ENCODE measurements around the gene ITGB3.
"Not testable (repeated sequence)": the region's sequence is repeated elsewhere in the genome, so short reads cannot be mapped to it uniquely, and the experiment has no call there.

Gene ITGB3

DNA sequence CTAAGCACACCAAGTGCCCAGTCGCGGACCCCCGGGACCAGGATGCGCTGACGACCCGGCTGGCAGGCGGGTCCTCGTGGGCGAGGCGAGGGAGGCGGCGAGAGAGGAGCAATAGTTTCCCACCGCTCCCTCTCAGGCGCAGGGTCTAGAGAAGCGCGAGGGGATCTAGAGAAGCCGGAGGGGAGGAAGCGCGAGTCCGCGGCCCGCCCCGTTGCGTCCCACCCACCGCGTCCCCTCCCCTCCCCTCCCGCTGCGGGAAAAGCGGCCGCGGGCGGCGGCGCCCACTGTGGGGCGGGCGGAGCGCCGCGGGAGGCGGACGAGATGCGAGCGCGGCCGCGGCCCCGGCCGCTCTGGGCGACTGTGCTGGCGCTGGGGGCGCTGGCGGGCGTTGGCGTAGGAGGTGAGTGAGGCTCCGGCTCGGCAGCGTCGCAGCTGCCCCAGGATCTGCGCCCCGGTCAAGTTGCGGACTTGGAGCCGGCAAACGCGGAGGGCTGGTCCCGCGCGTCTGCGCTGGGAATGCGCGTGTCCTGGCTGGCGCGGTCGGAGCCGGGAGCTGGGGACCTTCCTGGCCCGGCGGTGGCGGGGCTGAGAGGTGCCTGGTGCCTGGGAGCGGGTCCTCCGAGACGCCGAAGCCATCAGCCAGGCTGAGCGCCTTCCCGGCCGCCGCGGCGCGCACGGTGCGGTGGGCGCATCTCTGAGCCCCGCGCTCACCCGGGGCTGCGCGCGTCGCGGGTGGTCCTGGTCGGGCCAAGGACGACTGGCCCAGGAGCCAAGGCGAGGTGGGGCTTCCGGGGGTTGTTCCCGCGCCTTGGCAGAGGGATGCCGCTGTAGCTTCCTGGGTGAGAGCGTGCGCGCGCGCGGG, at the start of gene ITGB3:
TSS of gene ITGB3 (plus strand) at position 287 of the 862 bp plus-strand sequence. CDS start at position 322, 35 bp downstream.
- DNase-seq, result peak in 6 of 14 donors; percentile 13 to 44 (median 34)

DNA sequence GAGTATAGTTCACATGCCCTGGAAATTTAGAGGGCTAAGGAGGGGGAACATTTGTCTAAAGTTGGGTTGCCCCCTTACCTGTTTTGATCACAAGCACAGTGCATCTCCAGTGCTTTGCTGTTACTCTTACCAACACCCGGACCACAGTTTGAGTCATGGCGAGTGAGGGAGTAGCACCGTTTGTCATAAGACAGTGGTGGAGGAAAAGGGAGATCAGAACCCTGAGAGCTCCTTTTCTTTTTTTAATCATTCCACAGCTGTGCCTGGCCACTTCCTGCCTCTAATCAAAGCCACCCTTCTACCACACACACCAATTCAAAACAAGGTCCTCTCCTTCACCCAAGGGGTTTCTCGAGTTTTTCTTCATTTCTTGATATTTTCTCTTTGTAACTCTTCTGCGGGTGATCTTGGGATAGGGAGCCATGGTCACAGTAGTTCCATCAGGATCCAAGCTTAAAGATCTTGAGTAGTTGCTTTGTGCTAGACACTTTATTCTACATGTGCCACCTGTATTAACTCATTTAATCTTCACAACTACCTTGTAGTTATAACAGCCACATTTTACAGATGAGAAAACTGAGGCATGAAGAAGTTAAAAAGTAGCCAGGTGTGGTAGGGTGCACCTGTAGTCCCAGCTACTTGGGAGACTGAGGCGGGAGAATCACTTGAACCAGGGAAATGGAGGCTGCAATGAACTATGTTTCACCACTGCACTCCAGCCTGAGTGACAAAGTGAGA, 49.5 kb upstream of the ITGB3 start:
- DNase-seq, result no peak

GRCh38 chr17:47204722-47205418, 48.8 kb upstream of the ITGB3 start:
- peak in 9 of 14 donors; percentile 12 to 71 (median 41) for DNase-seq

GRCh38 chr17:47205419-47205963, 48.1 kb upstream of the ITGB3 start:
- peak in 4 of 14 donors; percentile 13 to 54 (median 23) for DNase-seq

DNA sequence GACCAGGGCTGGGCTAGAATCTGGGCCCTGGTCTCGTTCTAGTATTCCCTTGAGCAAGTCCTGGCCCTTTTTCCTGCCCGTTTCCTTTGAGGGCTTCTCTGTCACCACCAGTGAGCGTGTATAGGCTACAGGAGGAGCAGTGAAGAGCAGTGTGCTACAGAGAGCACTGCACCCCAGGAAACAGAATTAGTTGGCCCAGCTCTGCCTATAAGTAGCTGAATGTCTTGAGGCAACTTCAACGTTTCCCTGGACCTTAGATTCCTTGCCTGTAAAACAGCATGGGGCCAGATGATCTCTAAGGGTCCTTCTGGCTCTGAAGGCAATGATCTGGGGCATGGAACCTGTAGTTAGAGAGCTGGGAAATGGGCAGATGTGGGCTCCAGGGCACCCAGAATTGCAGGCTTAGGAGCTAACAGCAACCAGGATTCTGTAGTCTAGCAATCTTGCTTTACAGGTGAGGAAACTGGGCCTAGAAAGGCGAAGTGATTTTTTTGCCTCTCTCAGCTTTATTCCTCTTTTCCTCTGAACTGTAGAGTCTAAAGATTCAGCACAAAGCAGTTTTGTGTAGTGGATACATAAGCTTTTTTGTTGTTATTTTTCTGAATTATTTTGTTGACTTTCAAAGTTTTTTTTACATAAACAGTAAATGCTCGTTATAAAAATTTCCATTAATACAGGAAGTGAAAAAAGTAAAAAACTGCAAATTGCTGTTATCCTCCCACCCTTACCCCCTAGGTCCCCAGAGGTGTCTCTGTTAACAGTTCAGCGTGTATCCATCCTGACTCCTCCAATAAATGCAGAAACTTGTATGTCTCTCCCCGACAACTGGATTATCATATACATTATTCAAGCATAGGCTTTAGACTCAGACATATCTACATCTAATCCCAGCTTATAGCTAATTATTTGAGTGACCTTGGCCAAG, 46.2 kb upstream of the ITGB3 start:
- DNase-seq, result no peak

GRCh38 chr17:47208744-47209488, 44.7 kb upstream of the ITGB3 start, which contains the start of gene MYL4:
TSS of gene MYL4 (plus strand) at chr17:47209348. CDS start at chr17:47209423, 75 bp downstream.
- no peak for DNase-seq

DNA sequence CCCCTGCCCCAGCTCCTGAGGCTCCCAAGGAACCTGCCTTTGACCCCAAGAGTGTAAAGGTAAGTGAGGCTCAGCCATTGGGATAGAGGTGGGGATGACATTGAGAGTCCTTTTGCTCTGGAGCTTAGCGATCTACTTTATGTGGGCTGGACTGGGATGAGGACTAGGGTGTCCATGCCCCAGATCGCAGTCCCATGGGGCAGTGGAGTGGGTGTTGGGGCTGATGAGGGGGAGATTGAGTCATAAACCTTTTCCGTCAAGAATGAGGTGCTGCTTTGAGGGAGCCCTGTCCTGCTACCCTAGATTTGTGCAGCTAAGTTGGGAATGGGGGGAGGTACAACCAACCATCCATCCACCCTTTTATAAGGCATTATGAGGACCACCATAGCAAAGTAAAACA, 44.1 kb upstream of the ITGB3 start:
- DNase-seq, result no peak

DNA sequence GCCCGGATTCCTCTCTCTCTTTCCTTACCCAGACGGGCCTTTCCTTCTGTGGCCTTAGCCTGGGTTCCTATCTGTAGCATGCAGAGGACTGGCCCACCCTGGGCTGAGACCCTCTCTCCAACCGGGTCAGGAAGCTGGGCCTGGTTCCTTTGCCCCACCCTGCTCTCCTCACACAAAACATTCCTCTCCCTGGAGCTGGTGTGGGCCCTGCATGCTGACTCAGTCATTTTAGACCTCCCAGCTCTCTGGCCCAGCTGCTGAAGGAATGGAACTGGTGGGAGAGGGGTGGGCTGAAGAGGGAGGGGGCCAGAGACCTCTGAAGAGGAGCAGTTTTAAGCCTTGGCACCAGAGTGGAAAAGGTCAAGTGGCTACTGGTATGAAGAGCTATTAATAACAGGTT, 43.5 kb upstream of the ITGB3 start:
- no peak for DNase-seq

- no peak for DNase-seq
Measured at GRCh38 chr17:47210779-47211178, 42.8 kb upstream of the ITGB3 start.

GRCh38 chr17:47212458-47212857, 41.2 kb upstream of the ITGB3 start:
- no peak for DNase-seq

DNA sequence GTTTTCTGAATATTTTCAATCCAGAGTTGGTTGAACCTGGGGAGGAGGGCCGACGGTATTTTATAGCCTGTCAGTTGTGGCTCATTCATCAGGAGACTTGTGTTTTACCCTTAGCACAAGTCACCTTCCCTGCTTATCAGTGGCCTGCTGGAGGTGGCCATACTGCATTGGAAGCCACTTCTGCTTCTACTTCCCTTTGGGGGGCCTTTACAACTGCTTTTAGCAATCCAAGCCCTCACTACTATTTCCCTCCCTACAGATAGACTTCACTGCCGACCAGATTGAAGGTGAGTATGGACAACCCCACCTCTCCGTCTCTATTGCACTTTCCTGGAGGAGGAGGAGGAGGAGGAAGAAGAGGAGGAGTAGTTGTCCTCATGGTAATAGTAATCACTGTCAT, 40.1 kb upstream of the ITGB3 start:
- no peak for DNase-seq

GRCh38 chr17:47214931-47215330, 38.7 kb upstream of the ITGB3 start:
- DNase-seq, result no peak

GRCh38 chr17:47216821-47217220, 36.8 kb upstream of the ITGB3 start:
- DNase-seq, result not testable (repeated sequence)

GRCh38 chr17:47217279-47217678, 36.3 kb upstream of the ITGB3 start:
- not testable (repeated sequence) for DNase-seq

- DNase-seq, result no peak
Measured at GRCh38 chr17:47218896-47219430, 34.7 kb upstream of the ITGB3 start.

- no peak for DNase-seq
Measured at GRCh38 chr17:47219621-47220475, 33.8 kb upstream of the ITGB3 start.

DNA sequence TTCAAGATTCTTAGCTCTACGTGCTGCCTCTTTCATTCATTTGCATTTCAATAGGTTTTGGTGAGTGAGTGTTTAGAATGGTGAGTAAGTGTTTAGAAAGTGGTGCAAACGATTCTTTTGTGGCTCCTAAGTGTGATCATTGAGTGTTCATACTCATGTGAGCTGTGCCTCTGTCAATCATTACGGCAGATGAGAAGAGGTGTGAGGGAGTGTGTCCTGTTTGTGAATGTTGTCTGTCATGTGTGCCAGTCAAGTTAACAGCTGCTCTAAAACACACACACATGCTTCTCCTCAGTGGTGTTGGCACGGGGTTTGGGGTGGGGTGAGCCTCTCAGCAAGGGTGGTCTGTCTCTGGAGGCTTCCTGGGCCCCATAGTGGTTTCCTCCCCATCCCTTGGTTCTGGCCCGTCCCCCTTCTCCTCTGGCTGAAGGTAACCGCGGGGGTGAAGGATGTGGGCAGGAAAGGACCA, 33.1 kb upstream of the ITGB3 start:
- DNase-seq, result no peak

DNA sequence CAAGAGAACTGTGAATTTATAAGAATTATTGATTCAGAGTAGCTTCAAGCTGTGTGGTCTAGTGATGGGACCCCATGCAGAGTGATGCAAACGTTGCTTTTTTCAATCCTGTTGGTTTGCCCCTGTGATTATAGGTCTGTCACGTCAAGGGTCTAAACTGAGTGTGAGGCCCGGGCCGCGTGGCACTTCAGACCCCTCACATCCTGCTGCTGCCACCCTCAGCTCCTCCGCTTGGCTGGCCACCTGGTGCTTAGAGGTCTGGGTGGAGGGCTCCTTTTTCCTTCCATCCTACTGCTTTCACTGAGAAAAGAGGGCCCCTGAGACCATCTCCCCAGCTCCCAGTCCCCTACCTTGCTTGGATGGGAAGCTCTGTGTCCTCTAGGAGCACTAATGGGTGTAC, 32.5 kb upstream of the ITGB3 start:
- no peak for DNase-seq

GRCh38 chr17:47222047-47222446, 31.6 kb upstream of the ITGB3 start:
- no peak for DNase-seq
